ENCODE measurements around the gene HNRNPL. TPM values are rescaled to one million over a fixed set of nuclear protein-coding genes. Genes with fewer than 3 reads are reported as not detected.
A peak's percentile ranks its signal among the peaks of the same experiment; 100 is the strongest.

Gene HNRNPL
- total and polyA plus RNA-seq, 9 of the 15 experiments (the other 6 are each of a cell fraction or from before 2014, with no cell fraction given): 39.5 to 610 (median 299) TPM

GRCh38 chr19:38819231-38819920, 30.4 kb downstream of the HNRNPL start (continued):
- TF ChIP-seq ARID4B (CRISPR knock-in tag; IDR thresholded peaks at IDR 0.05) (no peak), U2AF2 (optimal IDR thresholded peaks at IDR 0.05; ENCODE audit: low read depth, low read length) (no peak), ZNF41 (CRISPR knock-in tag; conservative IDR thresholded peaks at IDR 0.05) (no peak), MTA2 (IDR thresholded peaks at IDR 0.05; ENCODE audit: low read depth) (no peak), BCLAF1 (IDR thresholded peaks at IDR 0.05; ENCODE audit: borderline replicate concordance in 1 of 2, control insufficient read depth in 1 of 2, low read depth in 2 of 2, low read length in 1 of 2) (0 out of 4 replicates have a peak, but pooled peaks of 1 of the 2 experiments have one; percentile 44), UBTF (IDR thresholded peaks at IDR 0.05; ENCODE audit: borderline replicate concordance in 1 of 2, low read depth in 2 of 2, low read length in 2 of 2) (0 out of 4 replicates have a peak, but pooled peaks of 1 of the 2 experiments have one; percentile 57), GABPA (tag; conservative IDR thresholded peaks at IDR 0.05; ENCODE audit: low read depth) (0 out of 2 replicates have a peak, but pooled peaks have one; percentile 25), MCM2 (IDR thresholded peaks at IDR 0.05; ENCODE audit: low read depth) (no peak), VEZF1 (CRISPR knock-in tag; IDR thresholded peaks at IDR 0.05) (peak; percentile 85), SUPT5H (IDR thresholded peaks at IDR 0.05) (no peak), RBM17 (IDR thresholded peaks at IDR 0.05; ENCODE audit: borderline replicate concordance, low read depth, low read length) (no peak), ZC3H8 (IDR thresholded peaks at IDR 0.05) (no peak), LEF1 (IDR thresholded peaks at IDR 0.05) (peak; percentile 94), GTF2B (IDR thresholded peaks at IDR 0.05; ENCODE audit: extremely low read depth, insufficient read length) (no peak)
